Measurements from ENCODE around the gene HSD3B2. TPM values are rescaled to one million over a fixed set of nuclear protein-coding genes. Genes with fewer than 3 reads are reported as not detected.

The HSD3B2 gene
- not detected in 2 replicates for total RNA-seq

GRCh38 chr1:119414950-119415349 is at the start of gene HSD3B2:
HSD3B2 (plus strand) TSS chr1:119415150; CDS start chr1:119415420, 270 bp downstream.

GRCh38 chr1:119368554-119368953 is 46.4 kb upstream of the HSD3B2 start, which contains the start of gene HAO2:
HAO2 (plus strand) TSS chr1:119368785; CDS start chr1:119381086, 12,301 bp downstream.

Other genes starting within 250 kb of the HSD3B2 start
- gene HAO2, start 46.4 kb upstream of the HSD3B2 start, total RNA-seq, result not detected in 2 replicates
- gene HSD3B1, start 92.1 kb downstream of the HSD3B2 start, total RNA-seq, result not detected in 2 replicates
- gene ZNF697, start 233.1 kb downstream of the HSD3B2 start, total RNA-seq, result 19.9 and 25.9 TPM in 2 replicates

Measured in uterine smooth muscle cell (primary cell).